Aorta (tissue), 5 donors: Measurements from ENCODE around the gene TMC3. TPM values are rescaled to one million over a fixed set of nuclear protein-coding genes. Genes with fewer than 3 reads are reported as not detected.
A peak's percentile ranks its signal among the peaks of the same experiment; 100 is the strongest.

Experiments
- ATAC-seq: fragments of 200-7000 bp; cut with Tn5 transposase; one replicate; pipeline ENCODE4 v1.9.1; 2022; ENCODE audit warnings: moderate library complexity; ENCODE audit not compliant: low FRiP score
- DNase-seq, 2 donors: peaks; one replicate each; pipeline ENCODE4 v3.0.0-alpha.2; 2020
- H3K27ac ChIP-seq, 2 donors: one replicate each; pipeline ENCODE4 v1.5.1; 2013; ENCODE audit warnings: low read length in 2 of 2, mild to moderate bottlenecking in 2 of 2, moderate library complexity in 2 of 2, control low read depth in 1 of 2, inconsistent platforms in 1 of 2, low read depth in 1 of 2
- H3K27me3 ChIP-seq, 2 donors: one replicate each; pipeline ENCODE4 v1.6.1; 2013; ENCODE audit warnings: control low read depth in 1 of 2, low read length in 1 of 2, mild to moderate bottlenecking in 1 of 2, moderate library complexity in 1 of 2; ENCODE audit not compliant: insufficient read depth in 2 of 2, control insufficient read depth in 1 of 2
- H3K36me3 ChIP-seq, 2 donors: one replicate each; pipeline ENCODE4 v1.6.1; 2013; ENCODE audit warnings: control low read depth in 1 of 2, low read length in 1 of 2, mild to moderate bottlenecking in 1 of 2; ENCODE audit not compliant: insufficient read depth in 2 of 2, control insufficient read depth in 1 of 2
- H3K4me1 ChIP-seq, 2 donors: one replicate each; pipeline ENCODE4 v1.6.1; 2013; ENCODE audit warnings: low read length in 2 of 2, control low read depth in 1 of 2, mild to moderate bottlenecking in 1 of 2, moderate library complexity in 1 of 2; ENCODE audit not compliant: insufficient read depth in 2 of 2, control insufficient read depth in 1 of 2
- H3K4me3 ChIP-seq, 2 donors: one replicate each; pipeline ENCODE4 v1.5.1; 2013; ENCODE audit warnings: low read length in 2 of 2, control low read depth in 1 of 2, mild to moderate bottlenecking in 1 of 2
- H3K9me3 ChIP-seq: one replicate; pipeline ENCODE4 v1.6.1; 2013; ENCODE audit warnings: mild to moderate bottlenecking, low read length; ENCODE audit not compliant: control insufficient read depth
- WGBS, 2 donors: extraction: QIAGEN DNeasy Blood & Tissue Kit; methylation state at CpG; one replicate each; pipeline ENCODE4 v1.1.7; 2013; 5-methylcytosine and 5-hydroxymethylcytosine counted together
- intact Hi-C, 2 donors: fragments of 100-400 bp; cut with DNase I; formaldehyde crosslinking; loops; one replicate each; pipeline versions ENCODE4 v1.14.2 to v1.15.0; 2022
- polyA plus RNA-seq, 2 donors: library from polyadenylated mRNA; stranded (reverse); fragments of 200-250 nt; gene quantifications; one replicate each; pipeline ENCODE4 v1.2.3, GENCODE V29; 2013
- total RNA-seq, 2 donors: library from RNA; stranded (reverse); fragmentation: NEBNext Ultra II Directional; extraction: Animal tissue kit (Norgen Biotek cat#: 25700); gene quantifications; one replicate each; pipeline ENCODE4 v1.2.1, GENCODE V29; 2021
- donor health status: healthy with polysubstance abuse.
- donor health status: Bipolar disorder and iron deficiency.
- donor health status: DM: no; HTN: no; CAD: no.
- donor health status: DM: no; HTN: no; CAD: no.
- donor health status: DM: yes; HTN: yes; CAD: no.

The TMC3 gene
- total and polyA plus RNA-seq, 4 donors, result 0.81 TPM; not detected in 3

DNA sequence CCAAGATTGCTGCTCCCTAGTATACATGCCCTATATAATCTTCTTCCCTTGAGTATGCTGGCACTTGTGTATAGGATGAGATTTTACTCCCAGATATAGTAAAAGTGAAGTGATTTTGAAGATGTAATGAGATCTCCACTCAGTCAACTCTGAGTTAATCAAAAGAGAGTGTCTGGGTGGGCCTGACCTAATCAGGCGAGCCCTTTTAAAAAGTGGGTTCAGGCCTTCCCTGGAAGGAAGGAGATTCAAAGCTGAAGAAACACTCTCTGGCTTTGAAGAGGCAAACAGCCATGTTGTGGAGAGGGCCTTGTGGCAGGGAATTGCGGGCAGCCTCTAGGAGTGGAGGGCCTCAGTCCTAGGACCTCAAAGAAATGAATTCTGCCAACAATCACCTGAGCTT is 44.6 kb downstream of the TMC3 start:
- H3K4me1 ChIP-seq, result no peaks in the 10 kb centered on the region
- no peak overlapping the region for H3K4me3 ChIP-seq
- WGBS, 2 donors, result 98 to 100% methylated on average over 2 of the region's 2 CpGs
- no peaks in the 10 kb centered on the region for H3K27me3 ChIP-seq
- no peak for ATAC-seq
- DNase-seq, result no peak
- intact Hi-C loops, result no loop called here
- no peaks in the 10 kb centered on the region for H3K36me3 ChIP-seq
- H3K27ac ChIP-seq, result no peak overlapping the region
- no peaks in the 10 kb centered on the region for H3K9me3 ChIP-seq

GRCh38 chr15:81327516-81327915 is 46.5 kb downstream of the TMC3 start:
- no peaks in the 10 kb centered on the region for H3K9me3 ChIP-seq
- WGBS, 2 donors, result 67 to 68% methylated on average over 3 of the region's 3 CpGs
- no peaks in the 10 kb centered on the region for H3K4me1 ChIP-seq
- H3K27me3 ChIP-seq, result no peaks in the 10 kb centered on the region
- no peak overlapping the region for H3K4me3 ChIP-seq
- DNase-seq (no peak), ATAC-seq (no peak)
- intact Hi-C loops, result no loop called here
- no peaks in the 10 kb centered on the region for H3K36me3 ChIP-seq
- H3K27ac ChIP-seq, result no peak overlapping the region

DNA sequence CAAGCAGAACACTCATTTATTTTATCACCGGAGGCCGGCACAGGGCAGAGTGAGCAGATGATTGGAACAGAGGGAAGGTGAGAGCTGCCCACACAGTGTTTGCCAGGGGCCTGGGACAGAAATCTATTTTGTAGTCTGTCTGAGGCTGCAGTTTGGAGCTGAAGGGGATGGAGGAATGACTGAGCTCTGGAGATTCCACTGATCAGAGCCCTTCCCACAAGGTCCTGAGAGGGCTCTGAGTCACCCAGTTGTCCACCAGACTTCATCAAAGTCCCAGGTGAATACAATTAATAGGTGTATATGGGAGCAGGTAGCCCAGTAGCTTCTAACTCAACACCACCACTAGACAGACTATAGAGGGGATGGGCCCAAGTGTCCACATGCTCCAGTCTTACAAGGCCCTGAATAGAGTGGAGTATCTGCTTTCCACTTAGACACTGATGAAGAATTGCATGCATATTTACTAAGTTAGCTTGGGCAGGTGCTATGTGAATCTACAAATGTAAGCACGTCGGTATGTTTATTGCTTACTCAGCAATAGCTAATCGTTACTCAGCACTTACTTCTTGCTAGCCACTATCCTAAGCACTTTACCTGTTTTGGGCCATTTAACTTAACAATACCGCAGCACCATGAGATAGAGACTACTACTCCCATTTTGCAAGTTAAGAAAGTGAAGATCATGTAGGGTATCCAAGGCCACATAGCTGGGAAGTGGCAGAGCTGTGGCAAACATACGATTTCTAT is 47.4 kb downstream of the TMC3 start:
- H3K4me3 ChIP-seq, result no peak overlapping the region
- no peaks in the 10 kb centered on the region for H3K27me3 ChIP-seq
- intact Hi-C loops, result no loop called here
- no peaks in the 10 kb centered on the region for H3K9me3 ChIP-seq
- H3K36me3 ChIP-seq, result no peaks in the 10 kb centered on the region
- 88% methylated on average over 7 of the region's 7 CpGs for whole genome bisulfite sequencing, 2 donors
- ATAC-seq (no peak), DNase-seq (no peak)
- H3K27ac ChIP-seq, result no peak overlapping the region
- H3K4me1 ChIP-seq, result no peaks in the 10 kb centered on the region

- DNase-seq (peak; percentile 100), ATAC-seq (peak; percentile 99)
- H3K27ac ChIP-seq, result peak within 1 kb of the TSS in 1 of 2 donors; percentile 22
- 1% methylated on average over 67 of the region's 67 CpGs for WGBS, 2 donors
- no peaks in the 10 kb centered on the region for H3K9me3 ChIP-seq
- peak within 1 kb of the TSS; percentile 2 to 57 for H3K4me3 ChIP-seq
- H3K4me1 ChIP-seq, result no peaks in the 10 kb centered on the region
- H3K36me3 ChIP-seq, result peaks cover 0 to 3% of the 10 kb centered on the region in 2 donors
- intact Hi-C loops, result loop anchor here in 1 of 2 donors (1.0 kb wide), 1 partner anchor 11 kb away; no protein-coding TSS in a partner anchor
- H3K27me3 ChIP-seq, result no peaks in the 10 kb centered on the region
These were observed 49.8 kb downstream of the TMC3 start, which contains the start of gene STARD5 for GRCh38 chr15:81323944-81324881. Gene STARD5, minus strand, starts transcription at chr15:81324141. Its CDS starts 42 bp downstream, at chr15:81324099.

GRCh38 chr15:81323559-81323943 is 50.5 kb downstream of the TMC3 start:
- Histone ChIP-seq H3K36me3 (peaks cover 0 to 3% of the 10 kb centered on the region in 2 donors), H3K4me1 (no peaks in the 10 kb centered on the region), H3K4me3 (peak overlapping the region; percentile 2 to 57), H3K9me3 (no peaks in the 10 kb centered on the region), H3K27ac (no peak overlapping the region), H3K27me3 (no peaks in the 10 kb centered on the region)
- intact Hi-C loops, result no loop called here
- ATAC-seq, result peak; percentile 3
- DNase-seq, result no peak
- 13 to 17% methylated on average over 4 of the region's 4 CpGs for WGBS, 2 donors

- DNase-seq (no peak), ATAC-seq (no peak)
- no peaks in the 10 kb centered on the region for H3K27me3 ChIP-seq
- H3K4me3 ChIP-seq, result no peak overlapping the region
- intact Hi-C loops, result no loop called here
- H3K4me1 ChIP-seq, result no peaks in the 10 kb centered on the region
- peaks cover 1 to 3% of the 10 kb centered on the region in 2 donors for H3K36me3 ChIP-seq
- H3K9me3 ChIP-seq, result no peaks in the 10 kb centered on the region
- no peak overlapping the region for H3K27ac ChIP-seq
- WGBS, 2 donors, result 65% methylated on average over 6 of the region's 6 CpGs
These were observed 51.2 kb downstream of the TMC3 start for GRCh38 chr15:81322676-81323253.

- Histone ChIP-seq H3K4me1 (no peaks in the 10 kb centered on the region), H3K9me3 (no peaks in the 10 kb centered on the region), H3K36me3 (peaks cover 2 to 3% of the 10 kb centered on the region in 2 donors), H3K27ac (no peak overlapping the region), H3K27me3 (no peaks in the 10 kb centered on the region), H3K4me3 (no peak overlapping the region)
- intact Hi-C loops, result no loop called here
- no peak for DNase-seq
- 89 to 92% methylated on average over 1 of the region's 1 CpG for WGBS, 2 donors
- no peak for ATAC-seq
These were observed 52.3 kb downstream of the TMC3 start for GRCh38 chr15:81321667-81322066.

DNA sequence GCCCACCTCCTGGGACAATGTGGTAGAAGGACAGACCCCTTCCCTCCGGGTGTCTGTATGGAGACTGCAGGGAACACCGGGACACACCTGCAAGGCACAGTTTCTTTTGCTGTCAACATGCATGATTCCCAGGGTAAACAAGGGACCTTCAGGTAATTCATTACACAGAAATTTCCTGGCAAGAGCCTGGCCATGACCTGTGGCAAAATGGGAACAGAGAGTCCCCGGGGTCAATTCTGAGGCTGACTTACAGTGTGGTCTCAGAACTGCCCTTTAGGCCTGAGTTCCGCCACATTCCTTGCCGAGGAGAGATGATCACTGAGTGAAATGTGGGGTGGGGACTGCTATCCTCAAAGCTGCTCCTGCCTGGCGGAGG is 56.4 kb downstream of the TMC3 start:
- Histone ChIP-seq H3K27ac (no peak overlapping the region), H3K4me3 (no peak overlapping the region), H3K4me1 (no peaks in the 10 kb centered on the region), H3K36me3 (peaks cover 2 to 3% of the 10 kb centered on the region in 2 donors), H3K27me3 (no peaks in the 10 kb centered on the region), H3K9me3 (no peaks in the 10 kb centered on the region)
- intact Hi-C loops, result no loop called here
- DNase-seq (no peak), ATAC-seq (no peak)
- WGBS, 2 donors, result 82 to 91% methylated on average over 6 of the region's 6 CpGs
